Sigmoid colon (tissue), 4 donors: Measurements from ENCODE around the gene WNT3A.

ENCODE experiments used
- CTCF ChIP-seq, 4 experiments: fragments of 450-650 bp in 3 of 4; fragments of 200-600 bp in 1 of 4; IDR thresholded peaks; one replicate each; pipeline ENCODE4 v1.5.1; 2016 to 2019; ENCODE audit warnings: antibody characterized with exemption in 4 of 4, mild to moderate bottlenecking in 3 of 4, moderate library complexity in 2 of 4
- POLR2A ChIP-seq, 2 donors: fragments of 450-650 bp; IDR thresholded peaks; one replicate each; pipeline ENCODE4 v1.6.1; 2016; ENCODE audit warnings: antibody characterized with exemption in 2 of 2, mild to moderate bottlenecking in 2 of 2, moderate library complexity in 2 of 2
- POLR2AphosphoS5 ChIP-seq, 4 donors: sonication (generic); formaldehyde crosslinking; IDR thresholded peaks; one replicate each; pipeline ENCODE4 v1.6.1; 2017; ENCODE audit warnings: antibody characterized with exemption in 4 of 4

DNA sequence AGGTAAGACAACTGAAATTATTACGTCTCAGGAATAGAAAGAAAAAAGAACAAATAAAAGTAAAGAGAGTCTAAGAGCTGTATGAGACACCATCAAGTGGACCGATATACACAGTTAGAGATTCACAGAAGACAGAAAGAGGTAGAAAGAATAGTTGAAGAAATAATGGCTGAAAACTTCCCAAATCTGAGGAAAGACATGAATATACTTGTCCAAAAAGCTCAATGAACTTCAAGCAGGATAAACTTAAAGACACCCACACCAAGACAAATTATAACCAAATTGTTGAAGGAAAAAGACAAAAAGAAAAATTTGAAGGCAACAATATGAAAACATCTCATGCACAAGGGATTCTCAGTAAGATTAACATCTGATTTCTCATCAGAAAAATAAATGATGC is 19.6 kb upstream of the WNT3A start:
- TF ChIP-seq POLR2A (IDR thresholded peaks at IDR 0.05) (no peak), CTCF (IDR thresholded peaks at IDR 0.05) (no peak), POLR2AphosphoS5 (IDR thresholded peaks at IDR 0.05) (no peak)
